Heart left ventricle (tissue), 13 donors: ENCODE measurements around the gene NFIB.

Source experiments
- POLR2A ChIP-seq, 2 donors: fragments of 450-650 bp; IDR thresholded peaks; one replicate each; pipeline ENCODE4 v1.6.1; 2017; ENCODE audit warnings: antibody characterized with exemption in 2 of 2, mild to moderate bottlenecking in 2 of 2, moderate library complexity in 2 of 2
- TF ChIP-seq, protein P1 (sequence below), 12 donors: fragments of 200-600 bp; sonication (generic) in 4 of 12; IDR thresholded peaks; one replicate each; pipeline versions ENCODE4 v1.5.0 to v1.8.0; 2018 to 2022; ENCODE audit warnings: antibody characterized with exemption in 12 of 12, mild to moderate bottlenecking in 5 of 12
- donor health status: ischemic (EF 13 %, LVEDD 7.1; RV severe dilation, severe dysfunction).
- donor health status: DM: no; HTN: yes; CAD: no.
- donor health status: DM: no; HTN: no; CAD: no.
- donor health status: ischemic (EF 25% LVEDD 6.9; RV normal size, moderate dysfunction).
- donor health status: ischemic (EF 25% LVEDD 5.7; RV mildly dilated, moderate dysfunction).
- donor health status: ischemic (EF 35%, LVEDD 5.7; RV mildly dilated, moderate dysfunction).
- donor health status: nonischemic (EF 11% LVEDD 7.7; RV severe dilation, severe dysfunction).
- donor health status: DM: yes; HTN: yes; CAD: no.
- donor health status: PGD.
- donor health status: ischemic (EF 29% LVEDD 5.4; RV normal size, mild dysfunction).
- donor health status: nonischemic (EF 23%, LVEDD 6.1; RV moderate dilation, normal function).

- no peak for TF ChIP-seq POLR2A (IDR thresholded peaks at IDR 0.05)
- TF ChIP-seq, protein P1, sequence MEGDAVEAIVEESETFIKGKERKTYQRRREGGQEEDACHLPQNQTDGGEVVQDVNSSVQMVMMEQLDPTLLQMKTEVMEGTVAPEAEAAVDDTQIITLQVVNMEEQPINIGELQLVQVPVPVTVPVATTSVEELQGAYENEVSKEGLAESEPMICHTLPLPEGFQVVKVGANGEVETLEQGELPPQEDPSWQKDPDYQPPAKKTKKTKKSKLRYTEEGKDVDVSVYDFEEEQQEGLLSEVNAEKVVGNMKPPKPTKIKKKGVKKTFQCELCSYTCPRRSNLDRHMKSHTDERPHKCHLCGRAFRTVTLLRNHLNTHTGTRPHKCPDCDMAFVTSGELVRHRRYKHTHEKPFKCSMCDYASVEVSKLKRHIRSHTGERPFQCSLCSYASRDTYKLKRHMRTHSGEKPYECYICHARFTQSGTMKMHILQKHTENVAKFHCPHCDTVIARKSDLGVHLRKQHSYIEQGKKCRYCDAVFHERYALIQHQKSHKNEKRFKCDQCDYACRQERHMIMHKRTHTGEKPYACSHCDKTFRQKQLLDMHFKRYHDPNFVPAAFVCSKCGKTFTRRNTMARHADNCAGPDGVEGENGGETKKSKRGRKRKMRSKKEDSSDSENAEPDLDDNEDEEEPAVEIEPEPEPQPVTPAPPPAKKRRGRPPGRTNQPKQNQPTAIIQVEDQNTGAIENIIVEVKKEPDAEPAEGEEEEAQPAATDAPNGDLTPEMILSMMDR (IDR thresholded peaks at IDR 0.05) = no peak
These were observed 95.7 kb downstream of the NFIB start for GRCh38 chr9:14218253-14218652.
